CD8-positive, alpha-beta memory T cell (primary cell): ENCODE data around the gene FHAD1. TPM values are rescaled to one million over a fixed set of nuclear protein-coding genes. Genes with fewer than 3 reads are reported as not detected.
"Not testable (repeated sequence)": the region's sequence is repeated elsewhere in the genome, so short reads cannot be mapped to it uniquely, and the experiment has no call there.

Source experiments
- CTCF ChIA-PET: fragments of 350-600 bp; sonication (Branson Sonifier 250); formaldehyde crosslinking; loops from one replicate; lab custom pipeline; 2021; ENCODE audit warnings: antibody characterized with exemption; lab: Charles Lee
- POLR2A ChIA-PET: fragments of 350-600 bp; sonication (Branson Sonifier 250); formaldehyde crosslinking; loops from one replicate; lab custom pipeline; 2021; ENCODE audit warnings: antibody characterized with exemption; lab: Charles Lee
- DNase-seq, 5 donors: peaks; one replicate each; pipeline versions ENCODE4 v3.0.0 to v3.0.0-alpha.2; 2020 to 2022; ENCODE audit warnings: mixed read lengths in 1 of 5
- H3K27ac ChIP-seq: one replicate; pipeline ENCODE4 v1.7.0; 2013; ENCODE audit warnings: low read depth, mild to moderate bottlenecking, low read length, moderate library complexity
- H3K27me3 ChIP-seq: 2 replicates; pipeline ENCODE4 v1.7.0; 2013; ENCODE audit warnings: low read length, mild to moderate bottlenecking; ENCODE audit not compliant: insufficient read depth, poor library complexity, severe bottlenecking
- H3K36me3 ChIP-seq: 2 replicates; pipeline ENCODE4 v1.7.0; 2013; ENCODE audit warnings: mild to moderate bottlenecking, low read length, moderate library complexity; ENCODE audit not compliant: insufficient read depth
- H3K4me1 ChIP-seq: 2 replicates; pipeline ENCODE4 v1.7.0; 2013; ENCODE audit warnings: mild to moderate bottlenecking, low read length, moderate library complexity; ENCODE audit not compliant: insufficient read depth
- H3K4me3 ChIP-seq: 2 replicates; pipeline ENCODE4 v1.7.0; 2013; ENCODE audit warnings: mild to moderate bottlenecking, low read length
- H3K9me3 ChIP-seq: 2 replicates; pipeline ENCODE4 v1.7.0; 2013; ENCODE audit warnings: mild to moderate bottlenecking, low read length
- H3K27ac Mint-ChIP-seq, 8 donors: one replicate each; pipeline ENCODE4 v1.8.0; 2020 to 2021; ENCODE audit warnings: mixed read lengths in 8 of 8, mild to moderate bottlenecking in 6 of 8, inconsistent platforms in 3 of 8, moderate library complexity in 3 of 8
- H3K27me3 Mint-ChIP-seq, 2 donors: one replicate each; pipeline ENCODE4 v1.8.0; 2020 to 2021; ENCODE audit warnings: mixed read lengths in 2 of 2, mild to moderate bottlenecking in 1 of 2, moderate library complexity in 1 of 2
- H3K36me3 Mint-ChIP-seq, 3 donors: one replicate each; pipeline ENCODE4 v1.8.0; 2020 to 2021; ENCODE audit warnings: mixed read lengths in 3 of 3, inconsistent platforms in 1 of 3, mild to moderate bottlenecking in 1 of 3
- H3K4me1 Mint-ChIP-seq, 3 donors: one replicate each; pipeline ENCODE4 v1.8.0; 2020 to 2021; ENCODE audit warnings: mixed read lengths in 3 of 3, inconsistent platforms in 1 of 3, mild to moderate bottlenecking in 1 of 3
- H3K4me3 Mint-ChIP-seq, 7 donors: one replicate each; pipeline ENCODE4 v1.8.0; 2020 to 2021; ENCODE audit warnings: mixed read lengths in 7 of 7, mild to moderate bottlenecking in 6 of 7, moderate library complexity in 4 of 7, inconsistent platforms in 2 of 7
- H3K9me3 Mint-ChIP-seq, 5 donors: one replicate each; pipeline ENCODE4 v1.8.0; 2020 to 2022; ENCODE audit warnings: mixed read lengths in 5 of 5, mild to moderate bottlenecking in 3 of 5, moderate library complexity in 2 of 5, inconsistent platforms in 1 of 5
- polyA plus RNA-seq: library from polyadenylated mRNA; unstranded; fragments of 300-500 nt; fragmentation: Illumina TruSeq; gene quantifications from one replicate; pipeline ENCODE4 v1.2.3, GENCODE V29; 2021
- total RNA-seq, 2 experiments: library from RNA; stranded (reverse); gene quantifications; one replicate each; pipeline ENCODE4 v1.2.3, GENCODE V29; 2021

Gene FHAD1
- total and polyA plus RNA-seq, 3 experiments from 2014 or later = not detected

GRCh38 chr1:15425958-15426357, 178.9 kb downstream of the FHAD1 start:
- H3K9me3 ChIP-seq = no peaks in the 10 kb centered on the region
- H3K27me3 Mint-ChIP-seq = no peaks in the 10 kb centered on the region
- no peak overlapping the region for H3K27ac ChIP-seq
- H3K9me3 Mint-ChIP-seq = no peaks in the 10 kb centered on the region
- H3K27me3 ChIP-seq = no peaks in the 10 kb centered on the region
- POLR2A ChIA-PET = no interaction called here
- peak overlapping the region in 2 of 7 donors; percentile 20 to 75 for H3K4me3 Mint-ChIP-seq
- CTCF ChIA-PET = interaction anchor here (9.6 kb wide), 1 partner anchor 102 kb away, joined by 98 read pairs; no protein-coding TSS in a partner anchor
- H3K36me3 Mint-ChIP-seq = peaks cover under 1 to 62% (median 8%) of the 10 kb centered on the region in 3 donors
- peaks cover 15% of the 10 kb centered on the region for H3K36me3 ChIP-seq
- H3K4me1 ChIP-seq = no peaks in the 10 kb centered on the region
- no peak overlapping the region for H3K4me3 ChIP-seq
- peaks cover 13 to 15% (median 14%) of the 10 kb centered on the region in 3 donors for H3K4me1 Mint-ChIP-seq
- H3K27ac Mint-ChIP-seq = peak overlapping the region; percentile 6 to 91 (median 84)
- no peak for DNase-seq

- H3K27me3 ChIP-seq = no peaks in the 10 kb centered on the region
- no peak for DNase-seq
- Mint-ChIP-seq H3K9me3 (no peaks in the 10 kb centered on the region), H3K36me3 (peaks cover 0 to 62% (median 8%) of the 10 kb centered on the region in 3 donors), H3K4me3 (peak overlapping the region in 1 of 7 donors; percentile 20), H3K4me1 (peaks cover 9 to 13% (median 11%) of the 10 kb centered on the region in 3 donors), H3K27me3 (no peaks in the 10 kb centered on the region), H3K27ac (peak overlapping the region; percentile 56 to 91 (median 86))
- no peak overlapping the region for H3K27ac ChIP-seq
- H3K4me1 ChIP-seq = no peaks in the 10 kb centered on the region
- no peaks in the 10 kb centered on the region for H3K9me3 ChIP-seq
- ChIA-PET POLR2A (interaction anchor here (0.6 kb wide), 1 partner anchor 15 kb away, joined by 4 read pairs; no protein-coding TSS in a partner anchor), CTCF (interaction anchor here (9.6 kb wide), 1 partner anchor 103 kb away, joined by 98 read pairs; no protein-coding TSS in a partner anchor)
- H3K36me3 ChIP-seq = peaks cover 15% of the 10 kb centered on the region
- H3K4me3 ChIP-seq = no peak overlapping the region
Measured at GRCh38 chr1:15426492-15427279, 179.7 kb downstream of the FHAD1 start.

- peak overlapping the region in 2 of 8 donors; percentile 58 to 91 for H3K27ac Mint-ChIP-seq
- H3K36me3 ChIP-seq = peaks cover 15% of the 10 kb centered on the region
- H3K4me1 ChIP-seq = no peaks in the 10 kb centered on the region
- no peaks in the 10 kb centered on the region for H3K27me3 Mint-ChIP-seq
- ChIA-PET POLR2A (interaction anchor here (0.6 kb wide), 1 partner anchor 14 kb away, joined by 4 read pairs; no protein-coding TSS in a partner anchor), CTCF (interaction anchor here (9.6 kb wide), 1 partner anchor 103 kb away, joined by 98 read pairs; no protein-coding TSS in a partner anchor)
- H3K9me3 Mint-ChIP-seq = no peaks in the 10 kb centered on the region
- H3K36me3 Mint-ChIP-seq = peaks cover 0 to 60% (median 6%) of the 10 kb centered on the region in 3 donors
- H3K27me3 ChIP-seq = no peaks in the 10 kb centered on the region
- H3K4me3 ChIP-seq = no peak overlapping the region
- H3K27ac ChIP-seq = no peak overlapping the region
- H3K9me3 ChIP-seq = no peaks in the 10 kb centered on the region
- H3K4me1 Mint-ChIP-seq = peaks cover 8 to 11% (median 9%) of the 10 kb centered on the region in 3 donors
- DNase-seq = no peak
- H3K4me3 Mint-ChIP-seq = peak overlapping the region in 1 of 7 donors; percentile 38
Measured at GRCh38 chr1:15427280-15427666, 180.2 kb downstream of the FHAD1 start.

GRCh38 chr1:15428252-15428651, 181.2 kb downstream of the FHAD1 start:
- H3K4me3 ChIP-seq, H3K9me3 ChIP-seq, POLR2A ChIA-PET, H3K27ac ChIP-seq, H3K4me1 ChIP-seq, H3K27me3 Mint-ChIP-seq, H3K9me3 Mint-ChIP-seq, H3K27me3 ChIP-seq, DNase-seq: not testable (repeated sequence)
- Mint-ChIP-seq H3K4me3 (peak overlapping the region in 1 of 7 donors; percentile 46), H3K27ac (peak overlapping the region in 5 of 8 donors; percentile 2 to 91 (median 34)), H3K4me1 (peaks cover 7 to 11% (median 7%) of the 10 kb centered on the region in 3 donors), H3K36me3 (peaks cover 0 to 60% (median 6%) of the 10 kb centered on the region in 3 donors)
- peaks cover 15% of the 10 kb centered on the region for H3K36me3 ChIP-seq
- CTCF ChIA-PET = interaction anchor here (9.6 kb wide), 1 partner anchor 104 kb away, joined by 98 read pairs; no protein-coding TSS in a partner anchor

GRCh38 chr1:15428815-15429435, 181.9 kb downstream of the FHAD1 start:
- Histone ChIP-seq H3K27me3 (no peaks in the 10 kb centered on the region), H3K9me3 (no peaks in the 10 kb centered on the region), H3K4me3 (no peak overlapping the region), H3K36me3 (peaks cover 15% of the 10 kb centered on the region), H3K4me1 (no peaks in the 10 kb centered on the region), H3K27ac (no peak overlapping the region)
- no peak for DNase-seq
- no peaks in the 10 kb centered on the region for H3K27me3 Mint-ChIP-seq
- no peaks in the 10 kb centered on the region for H3K9me3 Mint-ChIP-seq
- ChIA-PET CTCF (interaction anchor here (9.6 kb wide), 1 partner anchor 105 kb away, joined by 98 read pairs; no protein-coding TSS in a partner anchor), POLR2A (no interaction called here)
- H3K4me3 Mint-ChIP-seq = no peak overlapping the region
- H3K27ac Mint-ChIP-seq = peak overlapping the region in 2 of 8 donors; percentile 64 to 91
- peaks cover 3 to 11% (median 4%) of the 10 kb centered on the region in 3 donors for H3K4me1 Mint-ChIP-seq
- peaks cover 0 to 55% (median 6%) of the 10 kb centered on the region in 3 donors for H3K36me3 Mint-ChIP-seq

- Histone ChIP-seq H3K9me3 (no peaks in the 10 kb centered on the region), H3K36me3 (peaks cover 15% of the 10 kb centered on the region), H3K27ac (no peak overlapping the region), H3K4me1 (no peaks in the 10 kb centered on the region), H3K4me3 (no peak overlapping the region), H3K27me3 (no peaks in the 10 kb centered on the region)
- CTCF ChIA-PET = interaction anchor here (0.8 to 9.6 kb wide), 4 partner anchors 8 to 115 kb away, joined by 3 to 98 read pairs (median 12); partner anchors contain the start of gene EFHD2
- Mint-ChIP-seq H3K36me3 (peaks cover 0 to 48% (median 6%) of the 10 kb centered on the region in 3 donors), H3K27me3 (no peaks in the 10 kb centered on the region), H3K27ac (peak overlapping the region in 5 of 8 donors; percentile 5 to 93 (median 32)), H3K4me1 (peaks cover under 1 to 8% (median 4%) of the 10 kb centered on the region in 3 donors), H3K9me3 (no peaks in the 10 kb centered on the region), H3K4me3 (peak overlapping the region in 1 of 7 donors; percentile 73)
- DNase-seq = no peak
- POLR2A ChIA-PET = no interaction called here
Measured at GRCh38 chr1:15429701-15430149, 182.7 kb downstream of the FHAD1 start.

GRCh38 chr1:15430787-15431570, 184.0 kb downstream of the FHAD1 start:
- Histone ChIP-seq H3K4me3 (no peak overlapping the region), H3K36me3 (peaks cover 7% of the 10 kb centered on the region), H3K9me3 (no peaks in the 10 kb centered on the region), H3K4me1 (no peaks in the 10 kb centered on the region), H3K27me3 (no peaks in the 10 kb centered on the region), H3K27ac (no peak overlapping the region)
- no peak overlapping the region for H3K4me3 Mint-ChIP-seq
- peak; percentile 60 to 76 (median 68) for DNase-seq
- CTCF ChIA-PET = interaction anchor here (0.9 to 9.6 kb wide), 15 partner anchors 9 to 302 kb away, joined by 3 to 98 read pairs (median 5); partner anchors contain the start of gene EFHD2
- POLR2A ChIA-PET = no interaction called here
- H3K36me3 Mint-ChIP-seq = peaks cover 0 to 40% (median 6%) of the 10 kb centered on the region in 3 donors
- no peaks in the 10 kb centered on the region for H3K9me3 Mint-ChIP-seq
- H3K27me3 Mint-ChIP-seq = peaks cover 0 to 1% of the 10 kb centered on the region in 2 donors
- H3K27ac Mint-ChIP-seq = peak overlapping the region in 6 of 8 donors; percentile 15 to 76 (median 46)
- H3K4me1 Mint-ChIP-seq = peaks cover 0 to 11% (median 9%) of the 10 kb centered on the region in 3 donors
